Renal cortex interstitium (tissue), 11 donors: ENCODE data around the gene FAM161B. TPM values are rescaled to one million over a fixed set of nuclear protein-coding genes. Genes with fewer than 3 reads are reported as not detected.
"Not testable (repeated sequence)": the region's sequence is repeated elsewhere in the genome, so short reads cannot be mapped to it uniquely, and the experiment has no call there.

Source experiments
- DNase-seq, 11 donors: peaks; one replicate each; pipeline ENCODE4 v3.0.0-alpha.2; 2013; ENCODE audit warnings: low read depth in 9 of 11, low spot score in 4 of 11; ENCODE audit errors: extremely low read depth in 1 of 11
- polyA plus RNA-seq, 3 donors: library from polyadenylated mRNA; unstranded; fragments of 120-200 nt; gene quantifications; one replicate each; pipeline ENCODE4 v1.2.1, GENCODE V29; 2013; ENCODE audit not compliant: insufficient read length in 3 of 3

FAM161B gene
- polyA plus RNA-seq, 3 donors: 11.8 to 15.6 (median 14.3) TPM

DNA sequence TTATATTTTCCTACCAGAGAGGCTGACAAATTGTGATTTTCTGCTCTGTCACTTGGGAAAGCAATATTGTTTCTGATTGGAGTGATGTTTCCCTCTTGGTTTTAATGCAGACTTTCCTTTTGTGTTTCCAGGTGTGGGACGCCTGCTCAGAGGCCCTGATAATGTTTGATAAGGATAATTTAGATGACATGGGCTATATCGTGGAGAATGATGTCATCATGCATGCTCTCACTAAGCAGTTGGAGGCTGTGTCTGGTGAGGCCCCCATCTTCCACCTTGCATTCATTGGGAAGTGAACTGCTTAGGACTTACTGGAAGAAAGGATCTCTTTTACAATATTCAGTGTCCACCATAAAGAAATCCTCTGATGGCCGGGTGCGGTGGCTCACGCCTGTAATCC is 5.8 kb upstream of the FAM161B start:
- DNase-seq: no peak

DNA sequence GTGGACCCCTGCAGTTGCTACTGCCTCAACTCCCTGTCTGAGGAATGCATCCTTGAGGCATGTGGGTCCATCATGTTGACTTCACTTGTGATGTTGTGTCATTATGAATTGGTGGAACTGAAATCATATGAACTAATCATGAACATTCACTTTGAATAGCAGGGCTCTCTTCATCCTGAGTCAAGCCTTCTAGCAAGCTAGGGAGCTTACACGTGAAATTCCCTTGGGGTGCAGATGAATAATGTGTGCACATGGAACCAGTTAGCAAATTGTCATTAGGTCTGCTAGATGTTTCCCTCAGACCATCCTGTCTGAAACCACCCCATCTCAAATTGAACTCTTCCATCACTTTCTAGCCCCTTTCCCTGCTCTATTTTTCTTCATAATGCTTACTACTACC is 3.8 kb upstream of the FAM161B start:
- no peak for DNase-seq

DNA sequence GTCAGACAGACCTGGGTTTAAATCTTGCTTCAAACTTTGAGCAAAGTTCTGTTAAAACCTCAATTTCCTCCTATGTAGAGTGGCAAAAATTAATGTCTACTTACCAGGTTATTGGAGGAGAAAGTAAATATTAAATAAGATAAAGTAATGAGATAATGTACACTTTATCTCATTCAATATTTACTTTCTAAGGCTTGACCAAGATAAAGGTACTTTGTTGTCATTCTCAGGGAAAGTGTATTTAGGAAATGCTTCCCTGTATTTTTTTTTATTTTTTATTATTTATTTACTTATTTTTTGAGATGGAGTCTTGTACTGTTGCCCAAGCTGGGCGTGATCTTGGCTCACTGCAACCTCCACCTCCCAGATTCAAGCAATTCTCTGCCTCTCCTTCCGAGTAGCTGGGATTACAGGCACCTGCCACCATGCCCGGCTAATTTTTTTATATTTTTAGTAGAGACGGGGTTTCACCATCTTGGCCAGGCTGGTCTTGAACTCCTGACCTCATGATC is 4.7 kb downstream of the FAM161B start:
- DNase-seq: no peak

DNA sequence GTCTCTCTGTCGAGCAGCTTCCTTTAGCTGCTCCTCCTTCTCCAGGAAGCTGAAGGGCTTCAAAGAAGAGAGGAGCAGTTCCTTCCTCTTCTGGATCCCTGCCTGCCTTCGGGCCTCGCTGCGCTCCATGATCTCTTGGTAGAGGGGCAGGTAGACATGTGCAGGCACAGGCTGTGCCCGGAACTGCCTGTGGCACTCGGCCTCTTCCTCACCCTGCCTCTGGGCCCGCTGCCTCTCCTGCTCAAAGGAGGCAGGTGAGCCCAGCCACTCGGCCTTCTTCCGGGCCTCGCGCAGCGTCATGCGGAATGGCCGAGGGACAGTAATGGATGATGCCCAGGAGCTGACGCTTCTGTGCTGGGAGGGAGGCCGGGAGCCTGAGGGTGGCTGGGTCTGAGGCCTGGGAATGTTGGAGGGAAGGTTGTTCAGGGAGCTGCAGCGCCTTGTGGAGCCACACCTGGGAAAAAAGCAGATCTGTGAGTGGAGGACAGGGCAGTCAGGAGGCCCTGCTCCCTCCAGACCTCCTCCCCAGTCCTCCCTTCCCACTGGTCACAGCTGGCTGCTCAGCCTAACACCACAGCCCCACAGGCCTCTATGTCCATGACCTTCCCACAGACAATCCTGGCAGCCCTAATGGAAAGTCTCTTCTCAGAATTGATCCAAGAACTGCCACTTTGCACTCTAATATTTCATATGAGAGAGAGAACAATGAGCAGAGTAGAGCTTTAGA is 5.3 kb downstream of the FAM161B start:
- no peak for DNase-seq

DNA sequence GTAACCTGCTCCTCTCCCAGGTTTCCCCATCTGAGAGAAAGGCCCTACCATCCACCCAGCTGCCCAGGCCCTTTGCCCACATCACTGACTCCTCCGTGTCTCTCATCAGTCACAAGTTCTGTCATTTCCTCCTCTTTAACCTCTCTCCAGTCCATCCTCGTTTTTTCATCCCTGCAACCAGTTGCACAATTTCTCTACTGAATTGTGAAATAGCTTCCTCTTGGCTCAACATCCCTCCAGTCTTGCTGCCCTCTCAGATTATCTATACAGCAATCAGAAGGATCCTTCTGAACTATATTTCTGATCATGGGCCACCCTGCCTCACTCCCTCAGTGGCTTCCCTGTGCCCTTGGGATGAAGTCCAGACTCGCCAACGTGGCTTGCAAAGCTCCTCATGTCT is 6.8 kb downstream of the FAM161B start:
- no peak for DNase-seq

DNA sequence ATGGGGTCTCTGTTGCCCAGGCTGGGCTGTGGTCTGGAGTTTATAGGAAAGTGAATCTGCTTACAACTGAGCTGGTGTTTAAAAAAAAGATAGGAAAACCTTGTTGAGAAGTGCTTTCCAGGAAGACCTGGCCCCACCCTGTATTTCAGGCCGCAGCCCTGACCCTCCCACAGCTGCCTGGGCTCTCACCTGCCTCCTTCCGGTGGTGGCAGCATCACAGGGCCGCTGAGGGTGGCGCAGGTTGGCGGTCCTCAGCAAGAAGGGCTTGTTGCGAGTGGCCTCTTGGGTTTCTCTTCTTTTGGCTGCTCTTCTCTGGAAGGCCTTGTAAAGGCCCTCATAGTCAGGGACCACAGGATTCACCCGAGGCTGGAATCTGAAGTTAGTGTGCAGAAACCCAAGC is 7.7 kb downstream of the FAM161B start:
- DNase-seq: no peak

DNA sequence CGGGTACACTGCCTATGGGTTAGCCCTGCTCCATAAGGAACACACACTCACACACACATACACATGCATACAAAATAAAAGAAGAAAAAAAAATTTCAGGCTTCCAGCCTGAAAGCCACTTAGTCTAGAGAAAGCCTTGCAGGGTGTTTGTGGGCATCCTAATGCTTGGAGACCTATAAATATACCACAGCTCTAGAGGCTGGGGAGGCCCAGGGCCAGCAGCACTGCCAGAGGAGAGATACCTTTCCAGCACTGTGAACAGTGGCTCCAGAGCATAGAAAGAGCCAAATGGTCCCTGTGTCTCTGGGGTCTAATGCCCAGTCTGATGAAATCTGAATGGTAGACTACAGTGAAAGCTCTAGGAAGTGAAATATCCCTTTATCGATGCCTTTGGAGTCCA is 12.9 kb downstream of the FAM161B start:
- DNase-seq: no peak

DNA sequence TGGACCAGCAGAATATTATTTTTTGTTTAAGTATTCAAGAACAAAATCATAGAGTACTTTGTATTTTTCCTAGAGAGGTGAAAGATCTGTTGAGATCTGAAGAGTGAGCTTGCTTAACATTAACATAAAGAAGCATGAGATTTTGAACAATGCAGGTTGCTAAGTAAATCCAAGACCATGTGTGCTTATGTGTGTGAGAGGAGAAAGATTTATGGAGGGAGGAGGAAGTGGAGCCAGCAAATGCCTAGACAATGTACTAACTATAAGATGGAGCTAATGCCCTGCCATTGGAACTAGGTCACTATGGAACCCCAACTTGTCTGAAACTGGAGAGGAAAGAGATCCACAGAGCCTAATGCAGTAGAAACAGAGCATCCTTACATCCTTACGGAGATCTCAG is 13.3 kb downstream of the FAM161B start:
- no peak for DNase-seq

DNA sequence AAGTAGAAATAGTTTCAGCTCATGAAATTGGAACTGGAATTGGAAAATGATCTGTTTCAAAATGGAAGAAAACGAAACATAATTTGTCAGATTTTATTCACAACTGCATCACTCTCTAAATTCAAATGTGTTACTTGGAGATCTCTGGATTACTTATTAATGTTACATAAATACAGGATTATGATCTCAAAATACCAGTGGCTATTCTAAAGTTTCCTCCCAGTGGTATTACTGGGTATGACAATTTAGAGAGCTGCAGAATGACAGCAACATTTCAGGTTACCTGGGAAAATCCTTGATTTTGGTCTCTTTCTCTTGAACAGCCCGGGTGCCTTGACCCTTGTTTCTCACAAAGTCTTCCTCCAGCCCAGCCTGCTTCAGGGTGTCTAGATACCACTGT is 14.2 kb downstream of the FAM161B start:
- DNase-seq: no peak

DNA sequence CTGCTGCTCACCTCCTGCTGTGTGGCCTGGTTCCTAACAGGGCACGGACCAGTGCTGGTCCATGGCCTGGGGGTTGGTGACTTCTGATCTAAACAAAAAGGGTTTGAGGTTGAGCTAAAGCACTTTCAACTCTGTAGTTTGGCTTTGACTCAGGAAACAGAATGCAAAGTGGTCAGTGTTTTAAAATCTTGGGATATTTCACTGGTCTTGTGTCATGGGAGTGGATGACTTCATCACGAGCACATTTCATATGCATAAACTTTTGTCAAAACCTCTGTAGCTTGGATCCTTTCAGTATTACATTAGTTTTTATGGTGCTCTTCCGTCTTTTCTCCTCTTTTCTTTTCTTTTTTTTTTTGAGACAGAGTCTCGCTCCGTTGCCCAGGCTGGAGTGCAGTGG is 25.6 kb downstream of the FAM161B start:
- DNase-seq: no peak

DNA sequence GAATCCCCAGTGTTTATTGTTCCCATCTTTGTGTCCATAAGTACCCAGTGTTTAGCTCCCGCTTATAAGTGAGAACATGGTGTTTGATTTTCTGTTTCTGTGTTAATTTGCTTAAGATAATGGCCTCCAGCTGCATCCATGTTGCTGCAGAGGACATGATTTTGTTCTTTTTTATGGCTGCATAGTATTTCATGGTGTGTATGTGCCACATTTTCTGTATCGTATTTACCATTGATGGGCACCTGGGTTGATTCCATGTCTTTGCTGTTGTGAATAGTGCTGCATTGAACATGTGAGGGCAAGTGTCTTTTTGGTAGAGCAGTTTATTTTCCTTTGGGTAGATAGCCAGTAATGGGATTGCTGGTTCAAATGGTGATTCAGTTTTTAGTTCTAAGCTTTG is 30.4 kb downstream of the FAM161B start:
- not testable (repeated sequence) for DNase-seq

DNA sequence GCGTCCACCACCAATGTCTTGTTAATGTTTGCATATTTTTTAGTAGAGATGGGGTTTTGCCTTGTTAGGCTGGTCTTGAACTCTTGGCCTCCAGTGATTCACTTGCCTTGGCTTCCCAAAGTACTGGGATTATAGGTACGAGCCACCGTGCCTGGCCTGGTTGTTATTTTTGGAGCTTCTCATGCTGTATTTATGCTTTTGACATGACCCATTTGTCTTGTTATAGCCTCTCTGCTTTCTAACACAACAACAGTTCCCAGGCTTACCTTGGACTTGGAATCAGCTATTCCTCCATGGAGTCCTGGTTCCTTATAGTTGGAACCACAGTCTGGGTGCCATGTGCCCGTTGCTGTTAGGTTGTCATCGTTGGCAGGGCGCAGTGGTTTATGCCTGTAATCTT is 33.6 kb downstream of the FAM161B start:
- DNase-seq: no peak

DNA sequence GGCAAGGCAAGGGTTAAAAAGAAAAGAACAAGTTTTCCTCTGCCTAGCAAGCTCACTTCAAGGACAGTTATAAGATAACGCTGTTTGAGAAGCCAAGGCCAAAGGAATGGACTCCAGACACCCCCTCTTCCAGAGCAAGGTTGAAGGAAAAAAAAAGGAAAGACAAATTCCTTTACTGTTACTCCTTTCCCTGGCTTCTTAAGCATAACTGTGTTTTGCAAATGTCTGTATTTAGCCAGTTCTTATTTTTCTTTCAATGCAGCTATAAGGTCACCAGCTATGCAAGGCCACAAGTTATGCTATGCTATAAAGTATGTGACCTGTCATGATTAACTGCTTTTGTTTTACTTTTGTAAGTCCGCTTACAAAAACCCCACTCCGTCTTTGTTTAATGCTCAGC is 36.6 kb downstream of the FAM161B start:
- DNase-seq: no peak

DNA sequence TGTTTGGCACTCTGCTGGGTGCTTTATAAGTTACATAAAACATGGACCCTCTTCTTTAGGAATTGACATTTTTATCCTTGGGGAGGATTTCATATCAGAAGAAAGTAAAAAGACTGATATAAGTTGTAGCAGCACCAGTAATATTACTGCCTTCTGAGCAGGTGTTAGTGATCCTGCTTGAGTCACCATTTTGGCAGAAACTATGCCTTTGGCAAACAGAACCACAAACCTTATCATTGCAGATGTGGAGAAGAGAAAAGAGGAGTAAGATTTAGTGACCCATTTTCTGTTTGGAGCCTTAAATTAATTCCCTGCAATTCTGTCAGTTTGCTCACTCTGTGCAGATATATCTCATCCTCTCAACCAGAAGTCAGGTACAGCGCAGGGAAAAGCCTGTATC is 40.2 kb downstream of the FAM161B start:
- DNase-seq: no peak

DNA sequence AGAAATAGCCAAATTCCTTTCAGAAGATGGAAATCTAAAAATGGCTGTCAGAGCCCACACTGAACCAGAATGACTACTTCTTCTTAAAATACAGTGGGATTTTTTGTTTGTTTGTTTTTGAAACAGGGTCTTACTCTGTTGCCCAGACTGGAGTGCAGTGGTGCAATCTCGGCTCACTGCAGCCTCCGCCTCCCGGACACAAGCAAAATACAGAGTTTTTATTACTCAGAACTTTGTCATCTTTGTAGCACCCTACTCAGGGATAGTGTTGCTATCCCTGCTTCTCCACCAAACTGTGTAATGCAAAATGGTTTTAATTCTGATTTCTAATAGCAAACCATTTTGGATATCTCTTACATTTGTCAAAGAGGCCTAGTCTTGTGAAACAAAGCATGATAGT is 46.9 kb downstream of the FAM161B start:
- no peak for DNase-seq

DNA sequence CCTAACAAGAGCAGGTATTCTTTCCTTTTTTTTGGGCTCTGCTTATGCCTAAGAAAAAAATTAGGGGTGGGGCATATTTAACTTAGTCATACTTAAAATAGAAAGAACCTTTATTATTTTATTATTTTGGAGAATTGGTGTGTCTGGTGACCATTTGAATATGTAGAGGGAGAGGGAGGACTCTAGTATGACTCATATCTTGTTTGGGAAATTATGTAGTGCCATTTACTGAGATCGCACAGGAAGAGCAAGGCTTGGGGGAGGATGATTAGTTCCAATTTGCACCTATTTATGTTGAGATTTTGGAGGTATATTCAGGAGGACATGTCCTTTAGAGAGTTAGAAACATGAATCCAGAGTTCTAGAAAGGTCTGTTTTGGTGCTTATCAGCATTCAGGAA is 53.4 kb downstream of the FAM161B start:
- no peak for DNase-seq

DNA sequence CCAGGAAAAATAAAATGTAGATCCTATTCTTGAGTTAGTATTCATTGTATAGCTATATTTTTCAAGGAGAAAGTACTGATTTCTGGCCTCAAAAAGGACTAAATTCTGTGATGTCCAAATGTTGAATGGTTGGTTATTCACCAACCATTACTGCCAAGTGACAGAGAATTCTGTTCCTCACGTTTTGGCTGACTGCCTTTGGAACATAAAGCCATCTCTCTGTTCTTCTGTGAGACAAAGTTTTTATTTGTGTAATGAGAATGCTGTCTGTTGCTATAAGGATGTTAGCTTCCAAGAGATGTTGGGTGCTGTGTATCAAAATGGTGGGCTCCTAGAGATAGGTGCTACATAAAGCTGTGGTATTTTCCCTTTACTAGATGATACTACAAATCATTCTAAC is 54.0 kb downstream of the FAM161B start:
- DNase-seq: no peak

DNA sequence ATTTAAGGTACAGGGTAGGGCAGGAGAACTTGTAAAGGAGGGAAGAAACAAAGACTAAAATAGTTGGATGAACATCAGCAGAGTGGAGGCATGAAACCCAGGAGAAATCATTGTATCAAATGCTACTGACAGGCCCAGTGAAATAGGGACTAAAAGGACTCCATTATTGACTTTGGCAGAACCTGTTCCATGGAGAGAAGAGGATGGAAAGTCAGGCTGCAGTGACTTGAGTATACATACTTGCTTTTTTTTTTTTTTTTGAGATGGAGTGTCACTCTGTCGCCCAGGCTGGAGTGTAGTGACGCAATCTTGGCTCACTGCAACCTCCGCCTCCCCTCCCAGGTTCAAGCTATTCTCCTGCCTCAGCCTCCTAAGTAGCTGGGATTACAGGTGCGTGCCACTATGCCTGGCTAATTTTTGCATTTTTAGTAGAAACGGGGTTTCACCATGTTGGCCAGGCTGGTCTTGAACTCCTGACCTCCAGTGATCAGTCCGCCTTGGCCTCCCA is 55.7 kb downstream of the FAM161B start:
- DNase-seq: not testable (repeated sequence)

DNA sequence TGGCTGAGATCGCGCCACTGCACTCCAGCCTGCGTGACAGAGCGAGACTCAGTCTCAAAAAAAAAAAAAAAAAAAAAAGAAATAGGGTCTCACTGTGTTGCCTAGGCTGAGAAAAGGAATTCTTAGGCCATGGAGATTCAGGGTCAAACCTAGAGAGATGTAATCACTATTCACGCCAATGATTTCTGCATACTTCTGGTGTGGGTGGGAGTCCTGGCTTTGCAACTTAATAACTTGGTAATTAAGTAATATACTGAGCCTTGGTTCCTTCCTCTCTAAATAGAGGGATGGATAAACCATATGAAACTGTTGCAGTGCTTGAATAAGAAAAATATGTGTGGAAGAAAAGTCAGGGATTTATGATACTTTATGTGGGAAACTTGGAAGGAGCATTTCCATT is 60.5 kb downstream of the FAM161B start:
- no peak for DNase-seq

DNA sequence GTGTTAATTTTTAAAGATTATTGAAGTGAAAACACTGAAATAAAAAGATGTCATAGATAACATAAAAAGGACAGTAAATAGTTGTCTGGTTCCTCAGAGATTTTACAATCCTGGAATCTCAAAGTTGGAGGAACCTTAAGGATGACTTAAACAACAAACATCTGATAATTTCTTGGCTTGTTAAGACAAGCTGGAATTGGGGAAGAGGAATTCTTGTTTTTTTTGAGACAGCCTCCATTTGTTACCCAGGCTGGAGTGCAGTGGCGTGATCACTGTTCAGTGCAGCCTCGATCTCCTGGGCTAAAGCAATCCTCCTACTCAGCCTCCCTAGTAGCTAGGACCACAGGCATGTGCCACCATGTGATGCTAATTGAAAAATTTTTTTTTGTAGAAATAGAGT is 60.9 kb downstream of the FAM161B start:
- no peak for DNase-seq

DNA sequence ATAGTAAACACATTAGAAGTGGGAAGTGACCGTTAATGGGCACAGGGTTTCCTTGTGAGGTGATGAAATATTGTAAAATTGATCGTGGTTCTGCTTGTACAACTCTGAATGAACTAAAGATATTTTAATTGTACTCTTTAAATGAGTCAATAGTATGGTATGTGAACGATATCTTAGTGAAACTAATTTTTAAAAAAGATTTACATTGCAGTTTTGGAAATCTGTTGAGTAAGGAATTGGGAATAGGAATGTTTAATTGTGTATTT is 61.5 kb downstream of the FAM161B start:
- no peak for DNase-seq
